Gastroesophageal sphincter (tissue), 4 donors: ENCODE data around the gene GSDME. TPM values are rescaled to one million over a fixed set of nuclear protein-coding genes. Genes with fewer than 3 reads are reported as not detected.

Source experiments
- ATAC-seq: fragments of 150-250 bp; one replicate; pipeline ENCODE4 v1.9.1; 2016; ENCODE audit warnings: mild to moderate bottlenecking, moderate library complexity
- H3K27ac ChIP-seq, 4 donors: fragments of 200-600 bp; sonication (generic) in 3 of 4; 1 replicate in 3 of 4; 2 replicates in 1 of 4; pipeline ENCODE4 v1.5.1; 2016 to 2019
- H3K27me3 ChIP-seq: fragments of 200-600 bp; sonication (generic); one replicate; pipeline ENCODE4 v1.5.1; 2019
- H3K36me3 ChIP-seq, 2 donors: fragments of 200-600 bp; sonication (generic); one replicate each; pipeline ENCODE4 v1.5.1; 2019; ENCODE audit warnings: control low read depth in 1 of 2
- H3K4me1 ChIP-seq, 3 donors: fragments of 200-600 bp; sonication (generic); 1 replicate in 2 of 3; 2 replicates in 1 of 3; pipeline ENCODE4 v1.5.1; 2016 to 2019; ENCODE audit warnings: control low read depth in 2 of 3
- H3K4me3 ChIP-seq, 2 donors: fragments of 200-600 bp; sonication (generic); one replicate each; pipeline ENCODE4 v1.5.1; 2019; ENCODE audit warnings: mild to moderate bottlenecking in 1 of 2, moderate library complexity in 1 of 2
- H3K9me3 ChIP-seq, 3 donors: fragments of 200-600 bp; sonication (generic); one replicate each; pipeline ENCODE4 v1.5.1; 2017 to 2019; ENCODE audit warnings: control low read depth in 2 of 3
- EP300 ChIP-seq: sonication (generic); formaldehyde crosslinking; IDR thresholded peaks from one replicate; pipeline ENCODE4 v1.6.1; 2017; ENCODE audit warnings: antibody characterized with exemption, mild to moderate bottlenecking
- POLR2A ChIP-seq, 2 donors: fragments of 450-650 bp; IDR thresholded peaks; one replicate each; pipeline ENCODE4 v1.6.1; 2017; ENCODE audit warnings: antibody characterized with exemption in 2 of 2, mild to moderate bottlenecking in 2 of 2, moderate library complexity in 1 of 2
- POLR2AphosphoS5 ChIP-seq: sonication (generic); formaldehyde crosslinking; IDR thresholded peaks from one replicate; pipeline ENCODE4 v1.6.1; 2017; ENCODE audit warnings: antibody characterized with exemption
- WGBS, 2 donors: methylation state at CpG; one replicate each; pipeline ENCODE4 v1.1.5; 2018; ENCODE audit warnings: low coverage in 1 of 2; 5-methylcytosine and 5-hydroxymethylcytosine counted together
- total RNA-seq, 4 donors: library from RNA; depleted of rRNA; stranded (reverse); fragments of >200 nt; gene quantifications; one replicate each; pipeline ENCODE4 v1.1.0, GENCODE V29; 2016
- TF ChIP-seq, protein P1 (sequence below), 4 experiments: fragments of 200-600 bp in 2 of 4; fragments of 450-650 bp in 2 of 4; sonication (generic) in 1 of 4; IDR thresholded peaks; one replicate each; pipeline ENCODE4 v1.5.1; 2017 to 2019; ENCODE audit warnings: antibody characterized with exemption in 4 of 4, mild to moderate bottlenecking in 2 of 4, moderate library complexity in 2 of 4

Gene GSDME
- total RNA-seq, 4 donors from 2014 or later: 6.4 to 9.8 (median 8.4) TPM

DNA sequence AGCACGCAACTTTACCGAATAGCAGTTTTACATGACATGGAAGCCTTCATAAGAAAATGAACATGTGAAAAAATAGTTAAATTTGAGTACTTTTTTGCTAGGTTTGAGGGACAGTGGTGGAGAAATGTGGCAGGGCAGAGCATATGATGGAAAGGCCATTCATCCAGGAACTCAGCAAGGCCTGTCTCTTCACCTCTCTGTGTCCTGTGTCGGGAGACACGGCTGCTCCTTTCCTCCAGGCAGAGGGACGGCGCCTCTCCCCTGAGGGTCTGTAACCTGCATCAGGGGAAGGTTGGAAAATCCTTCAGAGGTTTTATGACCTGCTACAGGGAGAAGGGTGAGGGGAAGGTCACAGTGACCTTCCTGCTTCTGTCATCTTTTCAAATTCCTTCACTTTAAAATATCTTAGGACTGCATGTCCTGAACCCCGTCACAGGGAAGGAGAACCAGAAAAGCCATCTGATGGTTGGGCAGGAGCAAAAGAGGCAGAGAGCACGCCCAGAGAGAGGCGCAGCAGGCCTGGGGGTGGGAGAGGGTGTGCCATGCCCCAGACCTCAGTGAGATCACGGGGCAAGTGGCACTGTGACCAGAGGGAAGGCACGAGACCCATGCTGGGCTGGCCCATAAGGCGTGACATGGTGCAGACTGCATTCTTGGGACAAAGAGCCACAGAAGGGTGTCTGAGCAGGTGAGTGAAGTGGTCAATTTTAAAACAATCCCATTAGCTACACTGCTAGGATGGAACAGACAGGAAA lies 44.0 kb downstream of the GSDME start:
- Histone ChIP-seq H3K27me3 (no peaks in the 10 kb centered on the region), H3K9me3 (no peaks in the 10 kb centered on the region), H3K4me3 (no peak overlapping the region), H3K27ac (no peak overlapping the region), H3K36me3 (peaks cover 0 to 35% of the 10 kb centered on the region in 2 donors), H3K4me1 (no peaks in the 10 kb centered on the region)
- WGBS, 2 donors: 90 to 93% methylated on average over 4 to 5 of the region's 12 CpGs
- TF ChIP-seq EP300 (no peak), POLR2AphosphoS5 (no peak), POLR2A (IDR thresholded peaks at IDR 0.05) (no peak)
- TF ChIP-seq, protein P1, sequence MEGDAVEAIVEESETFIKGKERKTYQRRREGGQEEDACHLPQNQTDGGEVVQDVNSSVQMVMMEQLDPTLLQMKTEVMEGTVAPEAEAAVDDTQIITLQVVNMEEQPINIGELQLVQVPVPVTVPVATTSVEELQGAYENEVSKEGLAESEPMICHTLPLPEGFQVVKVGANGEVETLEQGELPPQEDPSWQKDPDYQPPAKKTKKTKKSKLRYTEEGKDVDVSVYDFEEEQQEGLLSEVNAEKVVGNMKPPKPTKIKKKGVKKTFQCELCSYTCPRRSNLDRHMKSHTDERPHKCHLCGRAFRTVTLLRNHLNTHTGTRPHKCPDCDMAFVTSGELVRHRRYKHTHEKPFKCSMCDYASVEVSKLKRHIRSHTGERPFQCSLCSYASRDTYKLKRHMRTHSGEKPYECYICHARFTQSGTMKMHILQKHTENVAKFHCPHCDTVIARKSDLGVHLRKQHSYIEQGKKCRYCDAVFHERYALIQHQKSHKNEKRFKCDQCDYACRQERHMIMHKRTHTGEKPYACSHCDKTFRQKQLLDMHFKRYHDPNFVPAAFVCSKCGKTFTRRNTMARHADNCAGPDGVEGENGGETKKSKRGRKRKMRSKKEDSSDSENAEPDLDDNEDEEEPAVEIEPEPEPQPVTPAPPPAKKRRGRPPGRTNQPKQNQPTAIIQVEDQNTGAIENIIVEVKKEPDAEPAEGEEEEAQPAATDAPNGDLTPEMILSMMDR (IDR thresholded peaks at IDR 0.05): no peak
- no peak for ATAC-seq

DNA sequence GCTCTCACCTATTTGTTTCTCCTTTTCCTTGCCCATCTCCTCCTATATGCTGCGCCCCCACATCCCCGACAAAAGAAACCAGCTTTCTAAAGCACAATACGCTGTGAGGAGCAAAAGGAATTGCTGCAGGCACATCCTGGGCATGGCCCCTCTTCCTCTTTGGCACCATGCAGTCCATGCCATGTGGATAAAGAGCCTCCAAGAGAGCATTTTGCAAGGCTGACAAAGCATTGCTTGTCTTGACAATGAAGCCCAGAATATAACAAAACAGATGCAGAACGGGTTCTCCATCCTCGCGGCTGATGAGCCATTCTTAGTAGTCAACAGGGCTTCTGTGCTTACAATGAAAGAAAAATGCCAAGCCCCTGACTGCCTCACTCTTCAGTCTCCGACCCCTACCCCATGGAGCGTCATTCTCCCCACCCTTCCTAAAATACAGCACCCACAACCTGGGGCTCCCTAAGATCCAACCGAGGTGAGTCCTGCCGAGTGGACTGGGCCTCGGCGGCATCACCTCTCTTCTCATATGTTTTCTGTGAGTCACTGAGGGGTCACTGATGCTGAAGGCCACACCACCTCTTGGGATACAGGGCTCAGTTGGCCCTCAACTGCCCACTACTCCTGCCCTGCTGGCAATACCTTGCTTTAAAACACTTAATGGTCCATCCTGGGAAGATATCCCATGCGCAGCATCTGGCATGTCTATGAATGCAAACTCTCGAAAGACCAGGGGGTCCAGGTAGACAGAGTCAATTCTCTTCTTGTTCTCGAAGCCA lies 47.5 kb downstream of the GSDME start:
- no peak for ATAC-seq
- no peaks in the 10 kb centered on the region for H3K27me3 ChIP-seq
- no peaks in the 10 kb centered on the region for H3K9me3 ChIP-seq
- TF ChIP-seq, protein P1 (IDR thresholded peaks at IDR 0.05): no peak
- TF ChIP-seq POLR2AphosphoS5 (no peak), POLR2A (IDR thresholded peaks at IDR 0.05) (no peak), EP300 (no peak)
- H3K4me1 ChIP-seq: no peaks in the 10 kb centered on the region
- H3K27ac ChIP-seq: no peak overlapping the region
- 94% methylated on average over 10 of the region's 15 CpGs; no CpG with 5 or more reads in 1 of the 2 donors for WGBS, 2 donors
- peaks cover 0 to 30% of the 10 kb centered on the region in 2 donors for H3K36me3 ChIP-seq
- H3K4me3 ChIP-seq: no peak overlapping the region

DNA sequence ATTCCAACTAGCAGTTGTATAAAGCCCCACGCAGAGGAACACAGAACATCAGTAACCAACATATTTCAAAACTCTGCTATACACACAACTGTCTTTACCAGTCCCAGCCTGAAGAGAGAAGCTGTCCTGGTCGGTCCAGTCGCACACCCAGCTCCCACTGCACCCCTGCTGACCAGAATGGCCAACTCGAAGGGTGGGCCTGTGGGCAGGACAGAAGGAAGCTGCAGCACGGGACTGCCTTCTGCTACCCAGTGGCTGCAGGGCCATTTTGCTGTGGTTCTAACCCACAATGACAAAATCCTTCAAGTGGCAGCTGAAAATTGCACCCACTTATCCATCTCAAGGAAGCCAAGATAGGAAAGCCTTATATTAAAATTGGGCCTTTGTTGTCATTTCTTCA lies 48.2 kb downstream of the GSDME start:
- Histone ChIP-seq H3K9me3 (no peaks in the 10 kb centered on the region), H3K4me1 (no peaks in the 10 kb centered on the region), H3K36me3 (peaks cover 0 to 25% of the 10 kb centered on the region in 2 donors), H3K27ac (no peak overlapping the region), H3K4me3 (no peak overlapping the region), H3K27me3 (no peaks in the 10 kb centered on the region)
- TF ChIP-seq, protein P1 (IDR thresholded peaks at IDR 0.05): no peak
- no peak for TF ChIP-seq POLR2AphosphoS5
- TF ChIP-seq EP300: no peak
- no peak for TF ChIP-seq POLR2A (IDR thresholded peaks at IDR 0.05)
- ATAC-seq: no peak
- 67 to 100% methylated on average over 1 of the region's 5 CpGs for WGBS, 2 donors

DNA sequence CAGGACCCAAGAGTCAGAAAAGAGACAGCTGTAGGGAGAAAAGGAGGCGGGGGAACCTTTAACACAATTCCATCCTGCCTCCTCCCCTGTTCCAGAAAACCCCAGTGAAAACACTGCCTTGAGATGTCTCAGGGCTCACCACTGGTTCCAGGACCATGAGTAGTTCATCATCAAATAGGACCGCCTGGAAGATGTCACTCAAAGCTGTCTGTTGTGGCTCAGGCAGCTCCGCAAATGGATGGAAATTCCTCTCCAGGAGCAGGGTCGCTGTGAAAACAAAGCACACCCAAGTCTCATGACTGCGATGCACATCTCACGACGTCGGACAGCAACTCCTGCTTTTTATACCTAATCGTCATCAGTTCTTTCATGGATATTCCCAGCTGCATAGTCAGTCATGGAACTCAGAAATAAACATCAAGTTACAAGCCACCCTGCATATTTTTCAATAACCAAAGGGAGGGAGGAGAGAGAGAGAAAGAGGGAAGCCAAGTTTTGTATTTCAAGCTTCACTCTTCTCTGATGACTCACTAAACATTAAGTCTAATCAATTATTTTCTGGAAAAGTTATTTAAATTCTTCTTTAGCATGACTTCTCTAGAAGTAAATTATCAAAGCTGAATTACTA lies 49.2 kb downstream of the GSDME start:
- H3K9me3 ChIP-seq: no peaks in the 10 kb centered on the region
- peaks cover 0 to 18% of the 10 kb centered on the region in 2 donors for H3K36me3 ChIP-seq
- no peaks in the 10 kb centered on the region for H3K27me3 ChIP-seq
- 18 to 54% methylated on average over 6 to 9 of the region's 9 CpGs for WGBS, 2 donors
- H3K4me1 ChIP-seq: peaks cover 0 to 3% (median 0%) of the 10 kb centered on the region in 3 donors
- no peak overlapping the region for H3K27ac ChIP-seq
- H3K4me3 ChIP-seq: no peak overlapping the region
- ATAC-seq: no peak
- TF ChIP-seq POLR2A (IDR thresholded peaks at IDR 0.05): no peak
- no peak for TF ChIP-seq EP300
- no peak for TF ChIP-seq POLR2AphosphoS5
- TF ChIP-seq, protein P1 (IDR thresholded peaks at IDR 0.05): no peak
